Measurements from ENCODE around the gene TMEM201.
"Not testable (repeated sequence)": the region's sequence is repeated elsewhere in the genome, so short reads cannot be mapped to it uniquely, and the experiment has no call there.

The TMEM201 gene

DNA sequence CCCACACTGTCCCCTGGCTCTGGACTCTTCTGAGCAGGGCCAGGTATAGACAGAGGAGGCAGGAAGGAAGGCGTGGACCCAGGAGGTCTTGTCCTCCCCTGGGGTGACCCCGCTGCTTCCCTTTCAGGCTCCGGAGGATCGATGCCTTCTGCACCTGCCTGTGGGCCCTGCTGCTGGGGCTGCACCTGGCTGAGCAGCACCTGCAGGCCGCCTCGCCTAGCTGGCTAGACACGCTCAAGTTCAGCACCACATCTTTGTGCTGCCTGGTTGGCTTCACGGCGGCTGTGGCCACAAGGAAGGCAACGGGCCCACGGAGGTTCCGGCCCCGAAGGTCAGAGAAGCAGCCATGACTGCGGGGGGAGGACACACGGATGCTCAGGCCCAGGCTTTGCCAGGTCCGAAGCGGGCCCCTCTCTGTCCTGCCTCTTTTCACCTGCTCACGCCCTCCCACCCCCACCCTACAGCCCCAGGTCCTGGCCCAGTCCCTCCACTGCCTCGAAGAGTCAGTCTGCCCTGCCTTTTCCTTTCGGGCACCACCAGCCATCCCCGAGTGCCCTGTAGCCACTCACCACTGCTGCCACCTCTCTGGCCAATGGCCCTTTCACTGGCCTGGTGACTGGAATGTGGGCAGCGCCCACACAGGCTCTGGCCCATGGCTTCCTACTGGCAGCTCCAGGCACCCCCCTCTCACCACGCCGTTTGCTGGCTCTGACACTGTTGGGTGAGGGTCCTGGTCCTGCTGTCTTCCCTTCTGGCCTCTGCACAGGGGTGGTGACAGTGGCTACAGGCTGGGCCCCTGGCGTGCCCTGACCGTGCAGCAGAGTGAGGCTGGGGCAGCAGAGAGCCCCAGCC is 13.5 kb downstream of the TMEM201 start:
- DNase-seq: no peak

DNA sequence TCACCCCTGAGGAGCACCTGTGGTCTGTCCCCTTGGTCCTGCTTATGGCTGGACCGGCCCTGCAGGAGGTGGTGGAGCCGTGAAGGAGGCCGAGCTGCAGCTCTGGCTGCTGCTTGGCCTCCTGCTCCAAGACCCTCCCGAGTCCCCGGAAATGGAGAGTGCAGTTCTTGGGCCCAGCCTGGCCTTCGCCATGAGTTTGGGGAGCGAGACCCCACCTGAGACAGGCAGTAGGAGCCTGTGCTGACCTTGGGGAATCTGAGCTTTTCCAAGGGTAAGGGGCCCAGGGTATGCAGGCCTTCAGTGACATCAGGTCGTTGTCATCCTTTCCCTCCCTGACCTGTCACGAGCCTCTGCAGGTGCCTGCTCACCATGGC is 14.1 kb downstream of the TMEM201 start:
- no peak for DNase-seq

- DNase-seq: no peak
These were observed 14.6 kb downstream of the TMEM201 start for GRCh38 chr1:9603307-9603706.

GRCh38 chr1:9603766-9604753 is 15.3 kb downstream of the TMEM201 start:
- DNase-seq: no peak

- no peak for DNase-seq
These were observed 16.1 kb downstream of the TMEM201 start for GRCh38 chr1:9604836-9605235.

DNA sequence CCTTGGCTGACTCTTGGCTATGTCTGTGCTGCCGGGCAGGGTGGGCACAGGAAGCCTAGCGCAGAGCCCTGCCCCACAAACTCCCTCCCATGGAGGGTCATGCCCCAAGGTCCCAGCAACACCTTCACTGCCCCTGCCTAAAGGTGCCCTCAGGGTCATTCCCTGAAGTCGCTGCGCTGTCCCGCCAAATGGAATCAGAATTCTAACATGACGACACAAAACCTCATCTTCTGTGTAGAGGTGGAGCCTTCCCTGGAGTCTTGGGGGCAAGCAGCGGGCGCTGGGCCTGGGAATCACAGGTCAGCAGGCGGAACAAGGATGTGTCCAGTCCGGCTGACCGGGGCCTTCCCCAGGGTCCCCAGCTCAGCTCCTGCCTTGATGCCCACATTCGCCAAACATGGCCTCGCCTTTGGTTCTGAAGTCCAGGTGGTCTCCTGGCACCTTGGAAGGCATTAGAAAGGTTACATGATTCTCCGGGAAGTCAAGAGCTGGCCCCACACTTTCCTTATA is 17.3 kb downstream of the TMEM201 start:
- DNase-seq: no peak

GRCh38 chr1:9606458-9606857 is 17.7 kb downstream of the TMEM201 start:
- DNase-seq: no peak

GRCh38 chr1:9606948-9607347 is 18.2 kb downstream of the TMEM201 start:
- no peak for DNase-seq

GRCh38 chr1:9607352-9607751 is 18.6 kb downstream of the TMEM201 start:
- no peak for DNase-seq

DNA sequence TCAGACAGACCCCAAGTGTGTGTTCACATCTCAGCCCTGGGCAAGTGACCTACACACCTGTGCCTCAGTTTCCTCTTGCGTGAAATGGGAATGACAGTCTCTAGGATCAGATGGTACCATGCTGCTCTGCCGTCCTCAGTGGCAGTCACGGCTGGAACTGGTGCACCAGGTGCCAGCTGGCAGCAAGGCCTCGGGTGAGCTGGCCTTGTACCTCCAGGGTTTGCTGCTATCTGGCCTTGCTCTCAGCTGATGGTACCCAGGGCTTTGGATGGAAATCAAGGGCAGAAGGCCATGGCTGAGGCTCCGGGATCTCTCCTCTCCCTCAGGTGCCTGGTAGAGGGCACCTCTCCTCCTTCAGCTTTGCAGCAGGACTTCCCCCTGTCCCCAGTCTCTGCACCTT is 21.3 kb downstream of the TMEM201 start:
- no peak for DNase-seq

GRCh38 chr1:9610548-9610947 is 21.8 kb downstream of the TMEM201 start:
- DNase-seq: no peak

- no peak for DNase-seq
These were observed 23.0 kb downstream of the TMEM201 start for GRCh38 chr1:9611716-9612115.

DNA sequence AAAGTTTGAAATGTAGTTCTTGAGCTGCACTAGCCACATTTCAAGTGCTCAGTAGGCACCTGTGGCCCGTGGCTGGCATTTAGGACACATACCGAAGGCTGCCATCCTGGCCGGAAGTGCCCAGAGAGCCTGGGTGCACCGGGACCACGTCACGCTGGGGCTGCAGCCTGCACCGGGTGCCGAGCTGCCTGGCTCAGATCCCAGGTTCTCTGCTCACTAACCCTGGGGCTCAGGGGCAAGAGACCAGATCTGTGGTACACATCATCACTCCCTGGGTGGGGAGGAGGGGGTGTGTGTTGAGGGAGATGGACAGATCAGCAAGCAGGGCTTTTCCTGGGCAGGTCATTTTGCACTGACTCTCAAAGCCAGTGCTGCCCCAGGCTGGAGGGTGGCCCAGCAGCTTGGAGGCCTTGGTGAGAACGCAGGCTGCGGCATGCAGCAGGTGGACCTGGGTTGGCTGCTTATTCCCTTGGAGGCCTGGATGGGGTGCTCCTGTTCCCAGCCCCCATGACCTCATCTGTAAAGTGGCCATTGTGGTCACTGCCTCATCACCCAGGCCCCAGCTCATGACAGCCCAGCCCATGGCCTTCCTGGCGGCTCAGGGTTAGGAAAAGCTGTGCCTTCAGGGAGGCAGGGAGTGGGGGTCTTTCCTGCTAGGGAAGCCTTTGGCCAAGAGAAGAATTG is 23.6 kb downstream of the TMEM201 start:
- no peak for DNase-seq

GRCh38 chr1:9612871-9613624 is 24.3 kb downstream of the TMEM201 start:
- no peak for DNase-seq

- DNase-seq: no peak
These were observed 25.1 kb downstream of the TMEM201 start for GRCh38 chr1:9613625-9614299.

DNA sequence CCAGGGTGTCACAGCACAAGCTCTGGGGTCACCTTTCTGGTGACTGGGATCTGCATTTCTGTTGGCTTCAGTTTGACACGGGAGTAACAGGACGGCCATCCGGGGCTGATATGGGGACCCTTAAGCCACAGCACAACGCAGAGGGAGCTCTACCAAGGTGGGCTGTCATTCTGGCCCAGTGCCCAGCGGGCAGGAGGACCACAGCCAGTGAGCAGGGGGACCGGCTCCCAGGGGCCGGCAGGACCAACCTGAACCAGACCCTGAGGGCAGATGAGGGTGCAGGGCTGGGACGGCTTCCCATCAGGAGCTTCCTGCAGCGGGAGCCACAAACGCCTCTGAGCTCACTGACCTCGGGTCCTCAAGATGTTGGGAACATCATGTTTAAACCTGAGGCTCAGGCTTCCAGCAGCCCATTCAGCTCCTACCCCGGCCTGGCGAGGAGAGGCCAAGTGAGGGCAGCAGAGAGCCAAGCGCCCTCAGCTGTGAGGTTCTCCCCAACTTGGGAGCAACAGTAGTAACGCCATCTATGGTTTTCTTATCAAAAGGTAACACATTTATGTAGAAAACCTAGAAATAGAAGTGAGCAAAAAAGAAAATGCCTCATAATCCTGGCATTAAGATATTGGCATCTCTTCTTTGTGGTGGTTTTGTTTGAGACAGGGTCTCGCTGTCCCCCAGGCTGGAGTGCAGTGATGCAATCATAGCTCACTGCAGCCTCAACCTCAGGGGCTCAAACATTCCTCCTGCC is 26.8 kb downstream of the TMEM201 start:
- peak; percentile 65 for DNase-seq

DNA sequence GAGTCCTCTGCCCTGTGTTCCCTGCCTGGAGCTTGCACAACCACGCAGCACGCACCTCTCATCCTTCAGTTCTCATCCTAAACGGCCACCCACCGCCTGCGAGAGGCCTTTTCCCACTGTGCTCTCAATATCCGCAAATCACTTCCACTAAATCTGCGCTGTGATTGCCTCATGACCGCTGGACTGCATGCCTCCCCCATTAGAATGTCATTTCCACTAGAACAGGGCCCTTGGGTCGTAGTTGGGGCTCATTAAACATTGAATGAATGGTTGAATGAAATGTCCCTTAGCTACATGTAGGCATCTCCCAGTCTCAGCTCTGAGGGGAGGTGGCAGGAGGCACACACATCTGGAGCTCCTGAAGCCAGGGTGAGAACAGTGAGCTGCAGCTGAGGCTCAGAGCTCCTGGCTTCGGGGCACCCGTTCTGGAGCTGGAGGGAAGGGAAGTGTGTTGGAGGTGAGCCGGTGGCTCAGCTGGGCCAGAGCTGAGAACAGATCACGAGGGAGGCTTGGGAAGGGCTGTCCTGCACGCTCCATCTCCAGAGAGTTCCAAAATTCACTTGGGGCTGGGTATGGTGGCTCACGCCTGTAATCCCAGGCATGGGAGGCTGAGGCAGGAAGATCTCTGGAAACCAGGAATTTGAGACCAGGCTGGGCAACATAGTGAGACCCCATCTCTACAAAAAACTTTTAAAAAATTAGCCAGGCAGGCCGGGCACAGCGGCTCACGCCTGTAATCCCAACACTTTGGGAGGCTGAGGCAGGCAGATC is 30.4 kb downstream of the TMEM201 start:
- no peak for DNase-seq

DNA sequence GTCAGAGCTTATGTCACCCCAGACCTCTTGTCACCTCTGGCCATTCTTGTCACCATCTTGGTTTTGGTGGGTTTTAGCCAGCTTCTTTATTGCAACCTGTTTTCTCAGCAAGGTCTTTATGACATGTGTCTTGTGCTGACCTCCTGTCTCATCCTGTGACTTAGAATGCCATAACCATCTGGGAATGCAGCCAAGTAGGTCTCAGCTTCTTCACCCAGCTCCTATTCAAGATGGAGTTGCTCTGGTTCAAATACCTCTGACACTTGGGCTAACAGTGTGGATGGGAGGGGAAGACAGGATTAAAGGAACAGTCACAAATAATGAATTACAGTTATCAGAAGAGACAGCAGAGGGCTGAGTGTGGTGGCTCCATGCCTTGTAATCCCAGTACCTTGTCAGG is 32.3 kb downstream of the TMEM201 start:
- no peak for DNase-seq

DNA sequence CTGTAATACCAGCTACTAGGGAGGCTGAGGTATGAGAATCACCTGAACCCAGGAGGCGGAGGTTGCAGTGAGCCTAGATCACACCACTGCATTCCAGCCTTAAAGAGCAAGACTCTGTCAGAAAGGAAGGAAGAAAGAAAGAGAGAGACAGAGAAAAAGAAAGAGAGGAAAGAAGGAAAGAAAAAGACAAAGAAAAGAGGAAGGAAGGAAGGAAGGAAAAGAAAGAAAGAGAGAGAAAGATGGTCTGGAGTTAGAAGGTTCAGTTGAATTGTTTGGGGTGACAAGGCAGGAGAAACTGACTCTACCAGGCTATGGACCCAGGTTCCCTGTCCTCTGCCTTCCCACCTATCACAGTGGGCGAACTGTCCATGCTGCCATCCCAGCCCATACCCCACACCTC is 35.4 kb downstream of the TMEM201 start:
- DNase-seq: no peak

DNA sequence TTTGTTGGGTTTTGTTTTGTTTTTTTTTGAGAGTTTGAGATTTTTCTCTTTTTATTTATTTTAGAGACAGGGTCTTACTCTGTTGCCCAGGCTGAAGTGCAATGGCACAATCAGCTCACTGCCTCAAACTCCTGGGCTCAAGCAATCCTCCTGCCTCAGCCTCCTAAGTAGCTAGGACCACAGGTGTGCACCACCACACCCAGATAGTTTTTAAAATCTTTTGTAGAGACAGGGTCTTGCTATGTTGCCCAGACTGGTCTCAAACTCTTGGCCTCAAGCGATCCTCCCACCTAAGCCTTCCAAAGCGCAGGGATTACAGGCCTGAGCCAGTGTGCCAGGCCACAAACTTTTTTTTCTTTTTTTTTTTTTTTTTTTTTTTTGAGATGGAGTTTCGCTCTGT is 36.3 kb downstream of the TMEM201 start:
- DNase-seq: not testable (repeated sequence)

All from activated T-cell treated with anti-CD3 and anti-CD28 coated beads, Interleukin-2, amount 50 U/mL, for 1 hour (primary cell).